B cell (primary cell): ENCODE data around the gene TRIP13.
"Not testable (repeated sequence)": the region's sequence is repeated elsewhere in the genome, so short reads cannot be mapped to it uniquely, and the experiment has no call there.

Experiments used
- CTCF ChIP-seq: fragments of 200-600 bp; IDR thresholded peaks from one replicate; pipeline ENCODE4 v1.8.0; 2022; ENCODE audit warnings: antibody characterized with exemption, mild to moderate bottlenecking
- EZH2 ChIP-seq: IDR thresholded peaks from 2 replicates; pipeline ENCODE4 v1.6.1; 2012; ENCODE audit warnings: borderline replicate concordance, low read depth, mild to moderate bottlenecking, moderate library complexity, low read length; ENCODE audit not compliant: insufficient read depth, poor library complexity, severe bottlenecking

GRCh38 chr5:940741-941140 lies 48.1 kb downstream of the TRIP13 start:
- not testable (repeated sequence) for TF ChIP-seq CTCF, EZH2
